IMR-90 (cell line): Measurements from ENCODE around the gene CDH22. TPM values are rescaled to one million over a fixed set of nuclear protein-coding genes. Genes with fewer than 3 reads are reported as not detected.

Experiments used
- ATAC-seq: fragments of 200-7000 bp; cut with Tn5 transposase; 2 replicates; pipeline ENCODE4 v1.9.1; 2020; ENCODE audit warnings: low read depth, mild to moderate bottlenecking, moderate library complexity
- BruUV-seq: library from RNA; stranded (reverse); fragments of 400-500 nt; replicated peaks from 2 replicates; lab custom pipeline; 2021; lab: Mats Ljungman, UMichigan
- CTCF ChIA-PET: fragments of 300-600 bp; formaldehyde crosslinking; extraction: SDS; loops from one replicate; lab custom pipeline; 2021; ENCODE audit warnings: antibody characterized with exemption; lab: Yijun Ruan, JAX
- POLR2A ChIA-PET: fragments of 300-600 bp; sonication (Branson Sonifier 250); formaldehyde crosslinking; loops from one replicate; lab custom pipeline; 2022; ENCODE audit warnings: antibody characterized with exemption; ENCODE audit not compliant: unreplicated experiment; lab: Charles Lee
- DNase-seq: peaks from one replicate; pipeline ENCODE4 v3.0.0; 2013
- H2AFZ ChIP-seq: replicated peaks from 2 replicates; pipeline ENCODE3; 2013; ENCODE audit warnings: low read length, mild to moderate bottlenecking; ENCODE audit not compliant: poor library complexity
- H2AK5ac ChIP-seq: 2 replicates; pipeline ENCODE4 v1.6.1; 2013; ENCODE audit warnings: low read depth, low read length, inconsistent platforms
- H2AK9ac ChIP-seq: replicated peaks from 2 replicates; pipeline ENCODE3; 2013; ENCODE audit warnings: mild to moderate bottlenecking, low read depth, low read length, moderate library complexity; ENCODE audit not compliant: poor library complexity
- H2BK120ac ChIP-seq: 2 replicates; pipeline ENCODE4 v1.6.1; 2013; ENCODE audit warnings: low read depth, low read length, inconsistent platforms
- H2BK15ac ChIP-seq: 3 replicates; pipeline ENCODE4 v1.6.1; 2013; ENCODE audit warnings: low read depth, low read length, inconsistent platforms
- H2BK20ac ChIP-seq: 2 replicates; pipeline ENCODE4 v1.6.1; 2013; ENCODE audit warnings: low read depth, mild to moderate bottlenecking, inconsistent platforms, low read length, moderate library complexity
- H2BK5ac ChIP-seq: 2 replicates; pipeline ENCODE4 v1.6.1; 2013; ENCODE audit warnings: mild to moderate bottlenecking, low read depth, low read length, inconsistent platforms; ENCODE audit not compliant: poor library complexity, severe bottlenecking
- H3K14ac ChIP-seq: replicated peaks from 2 replicates; pipeline ENCODE4 v1.6.1; 2013; ENCODE audit warnings: low read depth, low read length, inconsistent platforms
- H3K18ac ChIP-seq: 2 replicates; pipeline ENCODE4 v1.6.1; 2013; ENCODE audit warnings: low read depth, low read length, control low read depth
- H3K23ac ChIP-seq: 2 replicates; pipeline ENCODE4 v1.6.1; 2013; ENCODE audit warnings: low read depth, low read length, inconsistent platforms
- H3K27ac ChIP-seq: 2 replicates; pipeline ENCODE4 v1.5.1; 2013; ENCODE audit warnings: mild to moderate bottlenecking, control low read depth, low read length; ENCODE audit not compliant: insufficient read depth
- H3K27me3 ChIP-seq: 2 replicates; pipeline ENCODE4 v1.6.1; 2013; ENCODE audit warnings: low read length; ENCODE audit not compliant: control insufficient read depth, insufficient read depth
- H3K36me3 ChIP-seq: 2 replicates; pipeline ENCODE4 v1.6.1; 2013; ENCODE audit warnings: low read length, mixed read lengths; ENCODE audit not compliant: control insufficient read depth, insufficient read depth
- H3K4ac ChIP-seq: 2 replicates; pipeline ENCODE4 v1.6.1; 2013; ENCODE audit warnings: low read depth, low read length, inconsistent platforms
- H3K4me1 ChIP-seq: 2 replicates; pipeline ENCODE4 v1.6.1; 2013; ENCODE audit warnings: low read length, mixed read lengths; ENCODE audit not compliant: control insufficient read depth, insufficient read depth
- H3K4me2 ChIP-seq: 2 replicates; pipeline ENCODE4 v1.6.1; 2013; ENCODE audit warnings: low read depth, mild to moderate bottlenecking, control low read depth, low read length, moderate library complexity
- H3K4me3 ChIP-seq: 2 replicates; pipeline ENCODE4 v1.5.1; 2013; ENCODE audit warnings: low read depth, mild to moderate bottlenecking, control low read depth, low read length, moderate library complexity; ENCODE audit not compliant: insufficient read depth
- H3K56ac ChIP-seq: 2 replicates; pipeline ENCODE4 v1.6.1; 2013; ENCODE audit warnings: low read length, inconsistent platforms; ENCODE audit not compliant: insufficient read depth; ENCODE audit errors: extremely low read depth
- H3K79me1 ChIP-seq, 2 experiments: 2 replicates each; pipeline ENCODE4 v1.6.1; 2013; ENCODE audit warnings: low read length in 2 of 2, inconsistent platforms in 1 of 2, low read depth in 1 of 2
- H3K9ac ChIP-seq: 2 replicates; pipeline ENCODE4 v1.6.1; 2013; ENCODE audit warnings: low read depth, low read length, control low read depth
- H3K9me1 ChIP-seq: 2 replicates; pipeline ENCODE4 v1.6.1; 2013; ENCODE audit warnings: low read length, inconsistent platforms; ENCODE audit not compliant: insufficient read depth
- H3K9me3 ChIP-seq: 2 replicates; pipeline ENCODE4 v1.6.1; 2013; ENCODE audit warnings: low read length; ENCODE audit not compliant: control insufficient read depth, insufficient read depth
- H4K20me1 ChIP-seq: 2 replicates; pipeline ENCODE4 v1.6.1; 2013; ENCODE audit warnings: low read length, inconsistent platforms; ENCODE audit not compliant: insufficient read depth
- H4K5ac ChIP-seq: 2 replicates; pipeline ENCODE4 v1.6.1; 2013; ENCODE audit warnings: mild to moderate bottlenecking, low read depth, low read length, control low read depth
- H4K8ac ChIP-seq, 2 experiments: 2 replicates each; pipeline ENCODE4 v1.6.1; 2013; ENCODE audit warnings: low read depth in 2 of 2, low read length in 2 of 2, control low read depth in 1 of 2, inconsistent platforms in 1 of 2
- H4K91ac ChIP-seq: 2 replicates; pipeline ENCODE4 v1.6.1; 2013; ENCODE audit warnings: low read depth, low read length, inconsistent platforms; ENCODE audit not compliant: insufficient read depth
- FOS ChIP-seq: fragments of 150-350 bp; IDR thresholded peaks from 2 replicates; pipeline ENCODE4 v1.6.1; 2016; ENCODE audit warnings: low read depth, low read length
- MAZ ChIP-seq: IDR thresholded peaks from 2 replicates; pipeline ENCODE4 v1.6.1; 2012; ENCODE audit warnings: low read depth, mild to moderate bottlenecking, low read length, improper control_type of control experiment, moderate library complexity, borderline replicate concordance
- WGBS, 2 experiments: methylation state at CpG; one replicate each; pipeline versions ENCODE4 v1.1.5 to v1.1.7; 2013; ENCODE audit warnings: missing lambda C conversion rate in 2 of 2; ENCODE audit not compliant: insufficient read length in 1 of 2; ENCODE audit errors: extremely low coverage in 2 of 2; 5-methylcytosine and 5-hydroxymethylcytosine counted together
- dilution Hi-C: fragments of 300-500 bp; cut with HindIII; formaldehyde crosslinking; loops from one replicate; pipeline ENCODE4 v1.14.3; 2018; ENCODE audit warnings: low sequenced_read_pairs; ENCODE audit not compliant: unreplicated experiment
- in situ Hi-C: fragments of 300-500 bp; cut with MboI; formaldehyde crosslinking; loops from 3 replicates; pipeline ENCODE4 v1.14.3; 2019; ENCODE audit warnings: low sequenced_read_pairs, inconsistent platforms, mixed read lengths
- intact Hi-C: fragments of 100-400 bp; cut with micrococcal nuclease; formaldehyde crosslinking; loops from 2 replicates; pipeline ENCODE4 v1.10.0; 2022
- polyA plus RNA-seq, 3 experiments: library from polyadenylated mRNA; depleted of rRNA; stranded (reverse); fragments of >200 nt; gene quantifications; 2 replicates each; pipeline ENCODE4 v1.2.3, GENCODE V29; 2012; ENCODE audit warnings: low replicate concordance in 1 of 3
- total RNA-seq: library from RNA; depleted of rRNA; stranded (reverse); fragments of >200 nt; gene quantifications from 2 replicates; pipeline ENCODE4 v1.2.3, GENCODE V29; 2012

CDH22 gene
- total and polyA plus RNA-seq, 2 of the 4 experiments (the other 2 are of a cell fraction), result not detected

GRCh38 chr20:46188866-46189541 is 119.3 kb downstream of the CDH22 start:
- H2BK120ac ChIP-seq, result no peak overlapping the region
- TF ChIP-seq MAZ (no peak), FOS (no peak)
- H3K4me1 ChIP-seq, result no peaks in the 10 kb centered on the region
- no peak overlapping the region for H3K4me3 ChIP-seq
- CTCF ChIA-PET, result interaction anchor here (0.6 kb wide), 1 partner anchor 378 kb away, joined by 3 read pairs; no protein-coding TSS in a partner anchor
- DNase-seq, result no peak
- H3K23ac ChIP-seq, result no peak overlapping the region
- no peak overlapping the region for H2BK15ac ChIP-seq
- H2BK5ac ChIP-seq, result no peak overlapping the region
- H3K18ac ChIP-seq, result no peak overlapping the region
- H3K4me2 ChIP-seq, result no peak overlapping the region
- H3K27me3 ChIP-seq, result peaks cover 10% of the 10 kb centered on the region
- H4K91ac ChIP-seq, result no peak overlapping the region
- no peaks in the 10 kb centered on the region for H3K79me1 ChIP-seq
- ATAC-seq, result no peak
- 0% methylated on average over 5 of the region's 18 CpGs; no CpG with 5 or more reads in 1 of the 2 experiments for WGBS, 2 experiments
- intact Hi-C loops, result no loop called here
- in situ Hi-C loops, result no loop called here
- no peak overlapping the region for H3K9ac ChIP-seq
- H3K9me3 ChIP-seq, result no peaks in the 10 kb centered on the region
- H4K8ac ChIP-seq, result no peak overlapping the region
- H2AK9ac ChIP-seq, result no peak overlapping the region
- H3K4ac ChIP-seq, result no peak overlapping the region
- POLR2A ChIA-PET, result no interaction called here
- no peak overlapping the region for H3K27ac ChIP-seq
- no peak overlapping the region for H3K14ac ChIP-seq
- no peaks in the 10 kb centered on the region; the same call in 1 of the 2 replicates for H4K20me1 ChIP-seq
- no peak overlapping the region for H3K56ac ChIP-seq
- no TSS peak for BruUV-seq
- no peak overlapping the region for H2AK5ac ChIP-seq
- H3K36me3 ChIP-seq, result no peaks in the 10 kb centered on the region
- H2AFZ ChIP-seq, result no peak overlapping the region
- dilution Hi-C loops, result no loop called here
- no peak overlapping the region for H4K5ac ChIP-seq
- no peaks in the 10 kb centered on the region for H3K9me1 ChIP-seq
- no peak overlapping the region for H2BK20ac ChIP-seq
